Activated naive CD4-positive, alpha-beta T cell treated with anti-CD3 and anti-CD28 coated beads for 36 hours (primary cell): ENCODE data around the gene EVA1C. TPM values are rescaled to one million over a fixed set of nuclear protein-coding genes. Genes with fewer than 3 reads are reported as not detected.
"Not testable (repeated sequence)": the region's sequence is repeated elsewhere in the genome, so short reads cannot be mapped to it uniquely, and the experiment has no call there.

Experiments used
- CTCF ChIA-PET: fragments of 350-600 bp; sonication (Branson Sonifier 250); formaldehyde crosslinking; loops from one replicate; lab custom pipeline; 2021; ENCODE audit warnings: antibody characterized with exemption; lab: Charles Lee
- DNase-seq: peaks from one replicate; pipeline ENCODE4 v3.0.0-alpha.2; 2020
- H3K27ac Mint-ChIP-seq: one replicate; pipeline ENCODE4 v1.8.0; 2021; ENCODE audit warnings: mild to moderate bottlenecking, mixed read lengths
- H3K27me3 Mint-ChIP-seq: one replicate; pipeline ENCODE4 v1.8.0; 2021; ENCODE audit warnings: low read depth, mixed read lengths
- H3K36me3 Mint-ChIP-seq: one replicate; pipeline ENCODE4 v1.8.0; 2021; ENCODE audit warnings: low read depth, mixed read lengths
- H3K4me1 Mint-ChIP-seq: one replicate; pipeline ENCODE4 v1.8.0; 2021; ENCODE audit warnings: low read depth, mixed read lengths
- H3K4me3 Mint-ChIP-seq: one replicate; pipeline ENCODE4 v1.8.0; 2021; ENCODE audit warnings: mild to moderate bottlenecking, moderate library complexity, mixed read lengths
- H3K9me3 Mint-ChIP-seq: one replicate; pipeline ENCODE4 v1.8.0; 2021; ENCODE audit warnings: mixed read lengths
- intact Hi-C: fragments of 100-400 bp; cut with micrococcal nuclease; formaldehyde crosslinking; loops from one replicate; pipeline ENCODE4 v1.15.1; 2023
- total RNA-seq, 2 experiments: library from RNA; stranded (reverse); gene quantifications; one replicate each; pipeline ENCODE4 v1.2.3, GENCODE V29; 2021

The EVA1C gene
- total RNA-seq, 2 experiments from 2014 or later = 5.3 to 5.9 TPM

DNA sequence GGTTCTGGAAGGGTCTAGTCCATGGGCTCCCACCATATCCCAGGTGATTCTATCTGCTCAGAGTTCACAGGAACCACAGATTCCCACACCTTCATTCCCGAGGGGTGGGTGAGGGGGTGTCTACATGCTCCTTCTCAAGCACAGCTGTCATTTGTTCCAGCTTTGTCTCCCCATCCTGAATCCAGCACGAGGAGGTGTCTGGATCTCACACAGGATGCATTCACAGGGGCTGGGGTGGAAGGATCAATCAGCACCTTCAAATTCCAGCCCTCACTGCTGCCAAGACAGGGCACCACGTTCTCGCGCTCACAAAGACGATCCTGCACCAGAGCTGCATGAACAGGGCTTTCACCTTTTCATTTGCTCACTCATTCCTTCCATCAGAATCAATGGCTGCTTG, 120.1 kb downstream of the EVA1C start:
- no peaks in the 10 kb centered on the region for H3K27me3 Mint-ChIP-seq
- peaks cover 3% of the 10 kb centered on the region for H3K9me3 Mint-ChIP-seq
- no peaks in the 10 kb centered on the region for H3K36me3 Mint-ChIP-seq
- intact Hi-C loops = no loop called here
- CTCF ChIA-PET = no interaction called here
- no peak overlapping the region for H3K27ac Mint-ChIP-seq
- H3K4me3 Mint-ChIP-seq = no peak overlapping the region
- no peak for DNase-seq
- H3K4me1 Mint-ChIP-seq = peaks cover 6% of the 10 kb centered on the region

DNA sequence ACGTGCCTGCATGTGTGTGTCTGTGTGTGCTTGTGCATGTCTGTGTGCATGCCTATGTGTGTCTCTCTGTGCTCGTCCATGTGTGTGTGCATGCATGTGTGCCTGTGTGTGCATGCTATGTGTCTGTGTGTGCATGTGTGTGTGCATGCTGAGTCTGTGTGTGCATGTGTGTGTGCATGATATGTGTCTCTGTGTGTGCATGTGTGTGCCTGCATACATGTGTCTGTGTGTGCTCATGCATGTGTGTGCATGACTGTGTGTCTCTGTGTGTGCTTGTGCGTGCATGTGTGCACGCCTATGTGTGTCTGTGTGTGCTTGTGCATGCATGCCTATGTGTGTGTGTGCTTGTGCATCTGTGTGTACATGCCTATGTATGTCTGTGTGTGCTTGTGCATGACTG, 120.5 kb downstream of the EVA1C start:
- Mint-ChIP-seq H3K9me3 (peaks cover 3% of the 10 kb centered on the region), H3K4me1 (peaks cover 6% of the 10 kb centered on the region), H3K36me3 (no peaks in the 10 kb centered on the region), H3K27me3 (no peaks in the 10 kb centered on the region), H3K4me3 (no peak overlapping the region), H3K27ac (no peak overlapping the region)
- no peak for DNase-seq
- CTCF ChIA-PET = no interaction called here
- intact Hi-C loops = no loop called here

DNA sequence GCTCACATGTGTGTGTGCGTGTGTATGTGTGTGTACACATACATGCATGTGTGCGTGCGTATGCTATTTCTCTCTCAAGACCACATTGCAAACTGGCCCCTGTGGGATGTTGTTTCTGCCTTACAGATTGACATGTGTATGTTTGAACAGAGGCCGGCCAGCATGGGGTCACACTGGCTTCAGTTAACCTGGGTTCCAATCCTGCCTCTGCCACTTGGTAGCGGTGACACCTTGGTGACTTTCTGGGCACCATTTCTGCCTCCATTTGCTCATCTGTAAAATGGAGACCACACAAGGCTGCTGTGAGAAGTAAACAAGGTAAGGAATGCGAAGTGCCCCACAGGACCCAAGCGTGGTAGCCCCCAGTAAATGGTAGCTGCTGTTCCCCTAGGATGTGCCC, 121.1 kb downstream of the EVA1C start:
- CTCF ChIA-PET = interaction anchor here (1.0 kb wide), 1 partner anchor 68 kb away, joined by 3 read pairs; no protein-coding TSS in a partner anchor
- no peak overlapping the region for H3K4me3 Mint-ChIP-seq
- no peaks in the 10 kb centered on the region for H3K36me3 Mint-ChIP-seq
- H3K9me3 Mint-ChIP-seq = peaks cover 3% of the 10 kb centered on the region
- DNase-seq = no peak
- H3K27me3 Mint-ChIP-seq = no peaks in the 10 kb centered on the region
- H3K4me1 Mint-ChIP-seq = peaks cover 8% of the 10 kb centered on the region
- no peak overlapping the region for H3K27ac Mint-ChIP-seq
- intact Hi-C loops = no loop called here

DNA sequence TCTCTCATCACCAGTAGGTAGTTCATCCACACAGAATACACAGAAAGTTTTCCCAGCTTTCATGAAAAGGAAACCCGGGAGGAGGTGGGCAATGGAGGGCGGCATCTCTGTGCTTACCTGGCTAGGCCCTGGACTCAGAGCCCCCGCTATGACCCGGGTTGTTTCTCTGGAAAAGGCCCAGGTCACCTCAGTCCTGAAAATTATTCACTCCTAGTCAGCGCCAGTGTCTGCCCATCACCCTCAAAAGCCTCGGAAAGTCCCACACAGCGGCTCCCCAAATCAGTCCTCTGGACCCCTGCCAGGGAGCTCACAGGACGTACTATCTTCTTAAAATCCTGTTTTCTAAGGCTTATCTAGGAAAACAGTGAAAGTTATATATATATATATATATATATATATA, 121.6 kb downstream of the EVA1C start:
- intact Hi-C loops = no loop called here
- no peaks in the 10 kb centered on the region for H3K36me3 Mint-ChIP-seq

DNA sequence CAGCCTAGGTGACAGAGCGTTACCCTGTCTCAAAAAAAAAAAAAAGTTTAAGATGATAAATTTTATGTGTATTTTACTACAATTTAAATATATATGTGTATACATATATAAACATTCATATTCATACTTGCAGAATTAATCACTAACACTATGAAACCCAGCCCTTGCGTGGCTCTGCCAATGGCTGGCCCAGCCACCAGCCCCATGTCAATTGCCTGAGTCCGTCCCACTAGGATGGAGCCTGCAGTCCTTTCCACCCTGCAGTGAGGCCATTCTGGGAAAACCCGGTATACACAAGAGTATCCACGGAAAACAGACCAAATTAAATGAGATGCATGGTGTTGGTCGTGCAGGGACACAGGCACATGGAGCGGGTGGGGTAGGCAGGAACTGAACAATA, 123.1 kb downstream of the EVA1C start:
- peaks cover 8% of the 10 kb centered on the region for H3K4me1 Mint-ChIP-seq
- H3K4me3 Mint-ChIP-seq = no peak overlapping the region

More for the DNA sequence above, 121.6 kb downstream of the EVA1C start:
- CTCF ChIA-PET = interaction anchor here (1.0 kb wide), 1 partner anchor 67 kb away, joined by 3 read pairs; no protein-coding TSS in a partner anchor
- H3K4me3 Mint-ChIP-seq = no peak overlapping the region
- H3K27ac Mint-ChIP-seq = no peak overlapping the region
- DNase-seq = no peak
- H3K9me3 Mint-ChIP-seq = peaks cover 3% of the 10 kb centered on the region
- no peaks in the 10 kb centered on the region for H3K27me3 Mint-ChIP-seq
- peaks cover 8% of the 10 kb centered on the region for H3K4me1 Mint-ChIP-seq

DNA sequence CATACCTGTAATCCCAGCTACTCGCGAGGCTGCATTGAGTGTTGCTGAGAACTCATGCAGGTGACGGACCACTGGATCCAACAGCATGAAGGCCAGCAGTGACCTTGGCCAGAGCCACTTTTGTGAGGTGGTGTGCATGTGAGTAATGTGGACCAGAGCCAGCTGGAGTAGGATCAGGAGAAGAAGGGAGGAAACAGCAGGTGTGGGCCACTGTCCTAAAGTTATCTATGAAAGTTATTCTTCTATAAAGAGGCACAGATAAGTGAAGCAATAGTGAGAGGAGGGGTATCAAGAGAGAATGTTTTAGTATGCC, 125.0 kb downstream of the EVA1C start:
- no peaks in the 10 kb centered on the region for H3K36me3 Mint-ChIP-seq
- CTCF ChIA-PET = no interaction called here
- H3K27me3 Mint-ChIP-seq = no peaks in the 10 kb centered on the region
- DNase-seq = no peak
- H3K4me3 Mint-ChIP-seq = no peak overlapping the region
- intact Hi-C loops = no loop called here
- no peak overlapping the region for H3K27ac Mint-ChIP-seq
- peaks cover 8% of the 10 kb centered on the region for H3K4me1 Mint-ChIP-seq
- no peaks in the 10 kb centered on the region for H3K9me3 Mint-ChIP-seq

More for the DNA sequence above, 123.1 kb downstream of the EVA1C start:
- no peaks in the 10 kb centered on the region for H3K27me3 Mint-ChIP-seq
- no peak for DNase-seq
- CTCF ChIA-PET = interaction anchor here (0.6 kb wide), 1 partner anchor 120 kb away, joined by 3 read pairs; no protein-coding TSS in a partner anchor
- H3K36me3 Mint-ChIP-seq = no peaks in the 10 kb centered on the region
- H3K9me3 Mint-ChIP-seq = peaks cover under 1% of the 10 kb centered on the region
- intact Hi-C loops = no loop called here
- H3K27ac Mint-ChIP-seq = no peak overlapping the region

DNA sequence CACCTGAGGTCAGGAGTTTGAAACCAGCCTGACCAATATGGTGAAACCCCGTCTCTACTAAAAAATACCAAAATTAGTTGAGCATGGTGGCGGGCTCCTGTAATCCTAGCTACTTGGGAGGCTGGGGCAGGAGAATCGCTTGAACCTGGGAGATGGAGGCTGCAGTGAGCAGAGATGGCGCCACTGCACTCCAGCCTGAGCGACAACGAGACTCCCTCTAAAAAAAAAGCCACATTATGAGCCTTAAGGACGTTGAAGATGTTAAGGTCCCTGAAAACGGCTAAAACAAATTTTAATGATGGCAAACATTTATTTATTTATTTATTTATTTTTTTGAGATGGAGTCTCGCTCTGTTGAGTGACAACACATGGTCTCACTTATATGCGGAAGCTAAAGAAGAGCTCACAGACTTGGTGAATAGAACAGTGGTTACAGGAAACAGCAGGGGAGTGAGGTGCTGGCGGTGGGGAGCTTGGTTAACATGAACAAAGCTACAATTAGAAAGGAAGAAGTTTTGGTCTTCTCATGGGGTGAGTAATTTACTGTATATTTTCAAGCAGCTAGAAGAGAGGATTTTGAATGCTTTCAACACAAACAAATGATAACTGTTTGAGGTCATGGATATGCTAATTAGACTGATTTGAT, 125.8 kb downstream of the EVA1C start:
- DNase-seq = peak; percentile 22
- H3K9me3 Mint-ChIP-seq = no peaks in the 10 kb centered on the region
- H3K4me3 Mint-ChIP-seq = no peak overlapping the region
- peaks cover 8% of the 10 kb centered on the region for H3K4me1 Mint-ChIP-seq
- intact Hi-C loops = no loop called here
- CTCF ChIA-PET = no interaction called here
- H3K27me3 Mint-ChIP-seq = no peaks in the 10 kb centered on the region
- no peak overlapping the region for H3K27ac Mint-ChIP-seq
- H3K36me3 Mint-ChIP-seq = no peaks in the 10 kb centered on the region

DNA sequence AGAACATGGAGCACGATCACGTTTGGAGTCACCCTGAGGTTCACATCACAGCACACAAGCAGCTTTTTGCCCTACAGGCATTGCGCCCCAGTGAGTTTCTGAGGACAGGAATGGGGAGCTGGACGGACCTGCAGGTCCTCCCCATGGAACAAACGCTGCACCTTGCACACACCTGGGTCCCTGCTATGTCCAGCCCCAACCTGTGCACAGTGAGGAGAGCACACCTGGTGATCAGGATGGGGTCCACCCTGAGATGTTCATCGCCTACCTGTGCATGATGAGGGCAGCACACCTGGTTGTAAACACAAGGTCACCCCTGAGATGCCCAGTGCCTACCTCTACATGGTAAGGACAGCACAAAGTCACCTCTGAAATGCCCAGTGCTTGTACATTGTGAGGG, 126.9 kb downstream of the EVA1C start:
- no peaks in the 10 kb centered on the region for H3K9me3 Mint-ChIP-seq
- intact Hi-C loops = no loop called here
- peaks cover 8% of the 10 kb centered on the region for H3K4me1 Mint-ChIP-seq
- DNase-seq = no peak
- H3K36me3 Mint-ChIP-seq = no peaks in the 10 kb centered on the region
- no peaks in the 10 kb centered on the region for H3K27me3 Mint-ChIP-seq
- H3K4me3 Mint-ChIP-seq = no peak overlapping the region
- no peak overlapping the region for H3K27ac Mint-ChIP-seq
- CTCF ChIA-PET = interaction anchor here (1.2 kb wide), 1 partner anchor 30 kb away, joined by 3 read pairs; no protein-coding TSS in a partner anchor

DNA sequence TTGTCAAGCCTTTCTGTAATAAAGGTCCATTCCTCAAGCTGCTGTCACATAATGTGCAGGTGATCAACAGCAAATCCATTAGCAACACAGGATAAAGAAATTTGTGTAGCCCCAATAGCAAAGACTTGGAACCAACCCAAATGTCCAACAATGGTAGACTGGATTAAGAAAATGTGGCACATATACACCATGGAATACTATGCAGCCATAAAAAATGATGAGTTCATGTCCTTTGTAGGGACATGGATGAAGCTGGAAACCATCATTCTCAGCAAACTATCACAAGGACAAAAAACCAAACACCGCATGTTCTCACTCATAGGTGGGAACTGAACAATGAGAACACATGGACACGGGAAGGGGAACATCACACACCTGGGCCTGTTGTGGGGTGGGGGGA, 130.6 kb downstream of the EVA1C start:
- H3K36me3 Mint-ChIP-seq, intact Hi-C loops, H3K9me3 Mint-ChIP-seq, H3K4me3 Mint-ChIP-seq, H3K27ac Mint-ChIP-seq, DNase-seq, H3K4me1 Mint-ChIP-seq, H3K27me3 Mint-ChIP-seq: not testable (repeated sequence)
- CTCF ChIA-PET = interaction anchor here (1.1 kb wide), 1 partner anchor 27 kb away, joined by 3 read pairs; no protein-coding TSS in a partner anchor

DNA sequence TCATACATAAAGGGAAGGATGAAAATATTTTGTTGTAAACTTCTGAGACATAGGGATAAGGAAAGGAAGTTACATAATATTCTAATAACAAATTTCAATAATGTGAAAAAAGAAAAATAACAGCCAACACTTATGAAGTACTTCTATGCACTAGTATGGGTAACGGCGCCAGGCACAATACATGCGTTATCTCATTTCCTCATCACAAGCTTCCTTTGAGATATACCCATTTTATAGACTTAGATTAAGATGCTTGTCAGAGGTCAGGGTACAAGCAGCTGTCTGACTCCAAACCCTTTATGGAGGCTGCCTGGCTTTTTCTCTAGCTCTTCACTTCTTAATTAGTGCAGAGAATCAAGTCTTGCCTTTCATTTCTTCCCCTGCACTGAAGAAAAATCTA, 131.5 kb downstream of the EVA1C start:
- CTCF ChIA-PET = interaction anchor here (0.7 kb wide), 1 partner anchor 82 kb away, joined by 3 read pairs; no protein-coding TSS in a partner anchor

DNA sequence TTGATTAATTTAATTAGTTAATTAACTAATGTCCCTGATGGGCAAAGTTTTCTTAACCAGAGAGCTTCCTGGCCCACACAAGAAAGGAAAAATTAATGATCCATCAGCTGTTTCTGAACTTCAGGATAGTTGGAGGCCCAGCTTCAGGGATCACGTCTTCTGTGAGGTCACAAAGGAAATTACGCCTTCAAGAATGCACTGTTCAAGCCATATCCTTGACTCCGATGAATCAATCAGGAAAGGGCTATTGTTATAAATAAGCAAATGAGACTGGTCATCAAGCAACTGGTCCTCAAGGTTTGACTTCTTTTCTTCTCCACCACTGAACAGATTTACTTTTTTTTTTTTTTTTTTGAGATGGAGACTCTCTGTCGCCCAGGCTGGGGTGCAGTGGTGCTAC, 132.2 kb downstream of the EVA1C start:
- H3K9me3 Mint-ChIP-seq = no peaks in the 10 kb centered on the region
- no peaks in the 10 kb centered on the region for H3K27me3 Mint-ChIP-seq
- no peak overlapping the region for H3K27ac Mint-ChIP-seq
- CTCF ChIA-PET = no interaction called here
- H3K36me3 Mint-ChIP-seq = no peaks in the 10 kb centered on the region
- intact Hi-C loops = no loop called here
- no peak overlapping the region for H3K4me3 Mint-ChIP-seq
- no peak for DNase-seq
- H3K4me1 Mint-ChIP-seq = no peaks in the 10 kb centered on the region

More for the DNA sequence above, 131.5 kb downstream of the EVA1C start:
- Mint-ChIP-seq H3K4me1 (no peaks in the 10 kb centered on the region), H3K9me3 (no peaks in the 10 kb centered on the region), H3K36me3 (no peaks in the 10 kb centered on the region), H3K4me3 (no peak overlapping the region), H3K27me3 (no peaks in the 10 kb centered on the region), H3K27ac (no peak overlapping the region)
- DNase-seq = no peak
- intact Hi-C loops = no loop called here

DNA sequence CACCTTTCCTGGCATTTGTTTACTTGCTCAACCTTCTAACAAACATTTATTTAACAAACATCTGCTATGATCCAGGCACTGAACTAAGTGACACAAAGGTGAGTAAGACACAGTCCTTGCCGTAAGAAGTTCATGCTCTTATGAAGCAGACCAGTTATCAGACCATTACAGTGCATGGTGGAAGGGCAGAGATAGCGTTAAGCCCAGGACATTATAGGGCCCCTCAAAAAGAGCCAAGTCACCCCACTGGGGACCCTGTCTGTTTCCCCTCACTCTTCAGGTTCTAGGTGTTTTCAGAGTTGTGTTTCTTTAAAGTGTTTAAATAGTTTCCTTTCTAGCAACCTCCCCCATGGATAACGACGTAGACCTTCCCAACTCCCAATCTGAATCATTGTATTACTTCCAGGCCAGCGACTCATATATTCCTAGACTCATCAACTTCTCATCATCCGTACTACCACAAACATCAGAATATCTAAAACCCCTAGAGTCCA, 133.5 kb downstream of the EVA1C start:
- no peak overlapping the region for H3K4me3 Mint-ChIP-seq
- H3K27me3 Mint-ChIP-seq = no peaks in the 10 kb centered on the region
- no peak for DNase-seq
- no peaks in the 10 kb centered on the region for H3K4me1 Mint-ChIP-seq
- CTCF ChIA-PET = no interaction called here
- no peak overlapping the region for H3K27ac Mint-ChIP-seq
- H3K36me3 Mint-ChIP-seq = no peaks in the 10 kb centered on the region
- intact Hi-C loops = no loop called here
- H3K9me3 Mint-ChIP-seq = no peaks in the 10 kb centered on the region

DNA sequence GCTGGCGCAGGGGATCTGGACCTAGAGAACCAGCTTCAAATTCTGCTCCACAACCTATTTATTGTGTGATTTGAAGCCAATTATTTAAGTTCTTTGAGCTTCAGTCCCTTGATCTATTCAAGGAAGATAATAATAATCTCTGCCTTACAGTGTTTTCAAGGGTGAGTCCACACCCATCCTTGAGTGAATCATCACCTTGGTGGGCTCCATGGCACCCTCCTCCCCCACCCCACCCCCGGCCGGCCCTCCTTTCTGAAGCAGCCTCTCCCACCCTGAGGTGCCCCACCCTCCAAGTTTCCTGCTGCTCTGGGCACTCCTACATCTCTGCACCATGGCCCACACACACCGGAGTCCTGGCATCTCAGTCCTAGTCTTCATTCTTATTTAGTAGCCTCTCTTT, 134.5 kb downstream of the EVA1C start:
- CTCF ChIA-PET = no interaction called here
- H3K27ac Mint-ChIP-seq = no peak overlapping the region
- intact Hi-C loops = no loop called here
- no peaks in the 10 kb centered on the region for H3K4me1 Mint-ChIP-seq
- H3K4me3 Mint-ChIP-seq = no peak overlapping the region
- no peaks in the 10 kb centered on the region for H3K36me3 Mint-ChIP-seq
- H3K9me3 Mint-ChIP-seq = no peaks in the 10 kb centered on the region
- H3K27me3 Mint-ChIP-seq = no peaks in the 10 kb centered on the region
- DNase-seq = no peak
